SH-SY5Y (cell line): ENCODE results near the gene LRRC57.

ENCODE experiments used
- GATA2 ChIP-seq: IDR thresholded peaks from 2 replicates; pipeline ENCODE4 v1.6.1; 2011; ENCODE audit warnings: mild to moderate bottlenecking, low read depth, low read length
- GATA3 ChIP-seq: IDR thresholded peaks from 2 replicates; pipeline ENCODE4 v1.6.1; 2011; ENCODE audit warnings: low read depth, mild to moderate bottlenecking, low read length, moderate library complexity

The LRRC57 gene

GRCh38 chr15:42576040-42576594 is 27.5 kb upstream of the LRRC57 start:
- TF ChIP-seq GATA3: no peak
- TF ChIP-seq GATA2: no peak

- TF ChIP-seq GATA3: no peak
- no peak for TF ChIP-seq GATA2
These were observed 26.8 kb upstream of the LRRC57 start, which contains the start of gene STARD9 for GRCh38 chr15:42575188-42576039. Gene STARD9 (plus strand): TSS chr15:42575606. CDS start chr15:42575716, 110 bp downstream.

GRCh38 chr15:42558739-42559138 is 10.1 kb upstream of the LRRC57 start:
- no peak for TF ChIP-seq GATA2
- no peak for TF ChIP-seq GATA3

DNA sequence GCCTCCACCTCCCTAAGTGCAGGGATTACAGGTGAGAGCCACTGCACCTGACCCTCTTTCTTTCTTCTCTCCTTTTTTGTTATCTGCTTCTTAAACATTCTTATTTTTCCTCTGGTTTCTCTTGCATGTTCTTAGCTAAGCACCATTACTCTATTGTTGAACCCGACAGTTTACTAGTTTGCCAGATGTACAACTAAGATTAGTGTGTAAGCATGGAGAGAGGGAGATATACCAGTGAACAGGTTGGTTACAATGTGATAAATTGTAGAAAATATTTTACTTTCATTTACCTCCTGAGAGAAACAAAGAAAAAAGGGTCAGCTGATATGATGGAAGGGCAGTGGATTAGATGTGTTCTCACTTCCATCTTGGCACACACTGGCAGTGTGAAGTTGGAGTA is 5.0 kb upstream of the LRRC57 start:
- TF ChIP-seq GATA2: no peak

GRCh38 chr15:42549741-42550392 is 1.3 kb upstream of the LRRC57 start:
- TF ChIP-seq GATA2: no peak
- no peak for TF ChIP-seq GATA3

GRCh38 chr15:42549032-42549491 is 469 bp upstream of the LRRC57 start:
- no peak for TF ChIP-seq GATA3
- no peak for TF ChIP-seq GATA2

DNA sequence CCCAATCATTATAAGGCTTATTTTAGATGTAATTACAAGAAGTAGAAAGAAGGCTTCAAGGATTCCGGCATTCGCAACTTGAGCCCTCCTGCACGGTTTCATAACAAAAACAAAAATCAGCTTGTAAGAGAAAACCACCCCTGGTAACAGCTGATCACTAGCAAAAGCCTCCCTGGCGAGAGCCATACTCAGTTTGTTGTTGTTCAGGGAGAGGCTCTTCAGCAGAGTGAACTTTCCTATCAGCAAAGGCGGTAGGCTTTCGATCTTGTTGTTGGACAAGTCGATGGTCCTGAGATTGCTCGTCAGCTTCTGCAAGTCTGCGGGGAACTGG is 710 bp downstream of the LRRC57 start:
- TF ChIP-seq GATA3 (no peak), GATA2 (no peak)

GRCh38 chr15:42544853-42545629 is 3.6 kb downstream of the LRRC57 start:
- no peak for TF ChIP-seq GATA3
- no peak for TF ChIP-seq GATA2

- no peak for TF ChIP-seq GATA2
- TF ChIP-seq GATA3: no peak
These were observed 15.3 kb downstream of the LRRC57 start for GRCh38 chr15:42533246-42533645.

- no peak for TF ChIP-seq GATA2
- no peak for TF ChIP-seq GATA3
These were observed 19.6 kb downstream of the LRRC57 start for GRCh38 chr15:42528970-42529369.

GRCh38 chr15:42523331-42523730 is 25.3 kb downstream of the LRRC57 start:
- TF ChIP-seq GATA2 (no peak), GATA3 (no peak)

DNA sequence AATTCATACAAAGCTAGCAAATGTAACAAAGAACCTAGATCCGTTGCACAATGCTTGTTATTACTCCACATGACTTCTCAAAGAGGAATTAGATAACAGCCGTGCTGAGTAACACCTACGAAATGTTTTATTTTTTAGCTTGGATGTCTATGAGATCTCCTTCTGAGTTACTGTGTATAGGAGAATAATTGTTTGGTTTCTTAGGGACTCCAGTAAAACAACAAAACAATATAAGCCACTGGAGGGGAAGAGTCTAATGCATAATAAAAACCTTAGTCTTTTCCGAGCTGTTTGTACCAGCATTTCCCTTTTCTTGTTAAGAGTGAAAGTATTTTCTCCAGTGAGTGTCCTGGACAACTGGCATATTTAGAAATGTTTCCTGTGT is 37.6 kb downstream of the LRRC57 start:
- TF ChIP-seq GATA2: no peak
- no peak for TF ChIP-seq GATA3

DNA sequence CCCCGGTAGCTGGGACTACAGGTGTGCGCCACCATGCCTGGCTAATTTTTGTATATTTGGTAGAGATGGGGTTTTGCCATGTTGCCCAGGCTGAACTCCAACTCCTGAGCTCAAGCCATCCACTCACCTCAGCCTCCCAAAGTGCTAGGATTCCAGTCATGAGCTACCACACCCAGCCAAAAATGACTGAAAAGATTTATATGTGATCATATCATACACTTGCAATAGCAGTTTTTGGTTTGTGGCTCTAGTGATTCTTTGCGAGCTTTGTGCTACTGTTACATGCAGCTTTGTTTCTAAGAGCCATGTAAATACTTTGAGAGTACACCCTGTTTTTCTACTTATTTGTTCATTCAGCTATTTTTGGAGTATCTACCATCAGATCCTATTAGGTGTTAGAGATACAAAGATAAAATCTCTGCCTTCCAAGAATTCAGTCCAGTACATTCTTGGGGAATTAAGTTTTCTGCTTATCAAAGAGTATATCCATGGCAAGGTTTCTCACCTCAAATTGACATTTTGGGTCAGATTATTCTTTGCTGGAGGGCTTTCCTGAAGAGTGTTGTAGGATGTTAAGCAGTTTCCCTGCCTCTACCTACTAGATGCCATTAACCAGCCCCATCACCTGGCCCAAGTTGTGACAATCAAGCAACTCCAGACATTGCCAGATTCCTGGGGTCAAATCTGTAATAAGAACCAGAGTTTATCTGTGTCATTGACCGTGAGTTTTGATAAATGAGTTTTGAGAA is 38.2 kb downstream of the LRRC57 start:
- TF ChIP-seq GATA2 (no peak), GATA3 (no peak)

DNA sequence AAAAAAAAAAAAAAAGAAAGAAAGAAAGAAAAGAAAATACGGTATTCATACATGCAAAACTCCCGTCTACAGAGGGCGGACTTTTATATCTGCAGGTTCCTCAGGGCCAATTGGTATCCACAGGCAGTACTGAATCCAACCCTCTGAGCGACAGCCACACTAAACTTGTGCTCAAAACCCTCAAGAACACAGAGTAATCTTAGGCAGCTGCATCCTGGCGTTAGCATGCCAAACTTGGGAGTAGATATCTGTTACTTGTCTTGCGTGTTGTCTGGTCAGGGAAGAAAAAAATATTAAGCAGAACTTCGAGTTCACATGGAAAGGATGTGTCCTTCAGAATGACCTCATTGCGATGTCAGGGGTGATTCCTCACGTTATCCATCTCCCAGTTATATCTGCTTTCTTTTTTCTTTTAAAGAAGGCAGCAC is 40.3 kb downstream of the LRRC57 start:
- TF ChIP-seq GATA3: no peak
- no peak for TF ChIP-seq GATA2
